GM19467 (cell line): ENCODE data around the gene CEP112.
"Not testable (repeated sequence)": the region's sequence is repeated elsewhere in the genome, so short reads cannot be mapped to it uniquely, and the experiment has no call there.

Source experiments
- ATAC-seq: cut with Tn5 transposase; IDR thresholded peaks from one replicate; pipeline ENCODE4 v1.9.1; 2021; ENCODE audit warnings: mild to moderate bottlenecking, moderate library complexity; ENCODE audit not compliant: unreplicated experiment

The CEP112 gene

GRCh38 chr17:65790241-65790640 is 401.7 kb downstream of the CEP112 start:
- no peak for ATAC-seq

DNA sequence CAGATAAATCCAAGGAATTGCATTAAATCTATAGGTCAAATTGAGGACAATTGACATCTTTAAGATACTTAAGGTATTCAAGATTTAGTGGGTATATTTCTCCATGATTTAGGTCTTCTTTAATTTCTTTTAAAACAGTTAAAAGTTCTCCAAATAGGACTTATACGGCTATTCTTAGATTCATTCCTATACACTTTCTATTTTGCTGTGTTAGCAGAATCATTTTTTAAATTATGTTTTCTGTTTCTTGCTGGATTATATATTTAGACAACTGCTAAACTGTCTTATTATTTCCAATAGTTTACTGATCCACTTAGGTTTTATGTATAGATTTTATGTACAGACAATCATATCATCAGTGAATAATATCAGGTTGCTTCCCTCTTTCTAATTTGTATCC is 404.4 kb downstream of the CEP112 start:
- no peak for ATAC-seq

- ATAC-seq: no peak
These were observed 405.5 kb downstream of the CEP112 start for GRCh38 chr17:65786479-65786878.

- ATAC-seq: no peak
These were observed 406.8 kb downstream of the CEP112 start for GRCh38 chr17:65785109-65785508.

- ATAC-seq: no peak
These were observed 408.0 kb downstream of the CEP112 start for GRCh38 chr17:65783845-65784334.

DNA sequence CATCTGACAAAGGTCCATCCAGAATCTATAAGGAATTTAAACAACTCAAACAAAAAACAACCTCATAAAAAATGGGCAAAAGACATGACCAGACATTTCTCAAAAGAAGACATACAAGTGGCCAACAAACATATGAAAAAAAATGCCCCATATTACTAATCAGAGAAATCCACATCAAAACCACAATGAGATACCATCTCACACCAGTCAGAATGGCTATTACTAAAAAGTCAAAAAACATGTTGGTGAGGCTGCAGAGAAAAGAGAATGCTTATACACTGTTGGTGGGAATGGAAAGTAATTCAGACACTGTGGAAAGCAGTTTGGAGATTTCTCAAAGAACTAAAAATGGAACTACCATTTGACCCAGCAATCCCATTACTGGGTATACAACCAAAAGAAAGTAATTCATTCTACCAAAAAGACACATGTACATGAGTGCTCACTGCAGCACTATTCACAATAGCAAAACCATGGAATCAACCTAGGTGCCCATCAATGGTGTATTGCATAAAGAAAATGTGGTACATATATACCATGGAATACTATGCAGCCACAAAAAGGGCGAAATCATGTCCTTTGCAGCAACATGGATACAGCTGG is 409.7 kb downstream of the CEP112 start:
- not testable (repeated sequence) for ATAC-seq

- ATAC-seq: no peak
These were observed 411.8 kb downstream of the CEP112 start for GRCh38 chr17:65780111-65780510.

- ATAC-seq: no peak
These were observed 415.0 kb downstream of the CEP112 start for GRCh38 chr17:65776890-65777289.

- ATAC-seq: no peak
These were observed 417.1 kb downstream of the CEP112 start for GRCh38 chr17:65774787-65775186.

GRCh38 chr17:65772989-65773388 is 418.9 kb downstream of the CEP112 start:
- ATAC-seq: no peak

- ATAC-seq: no peak
These were observed 420.2 kb downstream of the CEP112 start for GRCh38 chr17:65771704-65772103.

- no peak for ATAC-seq
These were observed 428.1 kb downstream of the CEP112 start for GRCh38 chr17:65763786-65764185.

GRCh38 chr17:65762973-65763372 is 429.0 kb downstream of the CEP112 start:
- ATAC-seq: no peak

- no peak for ATAC-seq
These were observed 432.4 kb downstream of the CEP112 start for GRCh38 chr17:65759532-65759931.

DNA sequence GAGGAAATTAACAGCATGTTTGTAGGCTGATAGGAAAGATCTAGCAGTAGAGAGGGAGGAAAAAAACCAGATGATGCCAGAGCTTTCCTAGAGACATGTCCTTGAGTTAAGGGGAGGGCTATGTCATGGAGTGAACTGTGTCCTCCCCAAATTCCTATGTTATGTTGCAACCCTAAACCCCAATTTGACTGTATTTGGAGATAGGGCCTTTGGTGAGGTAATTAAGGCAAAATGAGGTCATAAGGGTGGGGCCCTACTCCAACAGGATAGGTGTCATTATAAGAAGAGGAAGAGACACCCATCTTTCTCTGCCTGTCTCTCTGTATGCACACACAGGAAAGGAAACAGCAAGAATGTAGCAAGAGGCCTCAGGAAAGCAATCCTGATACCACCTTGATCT is 435.2 kb downstream of the CEP112 start:
- no peak for ATAC-seq

GRCh38 chr17:65755799-65756198 is 436.1 kb downstream of the CEP112 start:
- ATAC-seq: no peak

GRCh38 chr17:65754630-65755029 is 437.3 kb downstream of the CEP112 start:
- no peak for ATAC-seq

DNA sequence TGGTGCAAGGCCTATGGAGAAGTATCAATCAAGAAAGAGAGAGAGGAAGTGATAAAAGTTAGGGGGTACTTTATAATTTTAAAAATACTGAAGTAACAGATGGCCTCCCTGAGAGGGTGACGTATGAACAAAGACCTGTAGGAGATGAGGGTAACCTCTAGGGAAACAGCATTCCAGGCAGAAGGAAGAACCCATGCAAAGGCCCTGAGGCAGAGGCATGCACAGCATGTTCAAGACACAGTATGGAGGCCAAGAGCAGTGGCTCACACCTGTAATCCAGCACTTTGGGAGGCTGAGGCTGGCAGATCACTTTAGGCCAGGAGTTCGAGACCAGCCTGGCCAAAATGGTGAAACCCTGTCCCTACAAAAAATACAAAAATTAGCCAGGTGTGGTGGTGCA is 437.9 kb downstream of the CEP112 start:
- no peak for ATAC-seq

DNA sequence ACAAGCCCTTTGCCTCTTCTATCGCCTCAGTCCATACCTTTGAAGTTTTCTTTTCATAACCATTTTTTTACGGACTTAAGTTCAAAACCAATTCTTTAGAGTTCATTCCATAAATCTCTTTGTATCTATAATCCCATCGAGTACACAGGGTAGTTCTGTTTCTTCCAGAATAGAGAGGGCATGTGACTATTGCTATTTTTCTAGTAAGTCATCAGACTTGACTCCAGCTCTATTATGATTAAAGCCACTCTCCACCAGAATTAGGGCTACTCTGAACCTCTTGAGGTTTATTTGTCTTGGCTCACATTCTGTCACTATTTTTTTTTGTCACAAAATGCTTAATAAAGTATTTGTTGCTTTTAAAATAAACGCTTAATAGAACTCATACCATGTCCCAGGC is 438.6 kb downstream of the CEP112 start:
- no peak for ATAC-seq

- no peak for ATAC-seq
These were observed 440.7 kb downstream of the CEP112 start for GRCh38 chr17:65751263-65751662.

- no peak for ATAC-seq
These were observed 441.3 kb downstream of the CEP112 start for GRCh38 chr17:65750631-65751115.

DNA sequence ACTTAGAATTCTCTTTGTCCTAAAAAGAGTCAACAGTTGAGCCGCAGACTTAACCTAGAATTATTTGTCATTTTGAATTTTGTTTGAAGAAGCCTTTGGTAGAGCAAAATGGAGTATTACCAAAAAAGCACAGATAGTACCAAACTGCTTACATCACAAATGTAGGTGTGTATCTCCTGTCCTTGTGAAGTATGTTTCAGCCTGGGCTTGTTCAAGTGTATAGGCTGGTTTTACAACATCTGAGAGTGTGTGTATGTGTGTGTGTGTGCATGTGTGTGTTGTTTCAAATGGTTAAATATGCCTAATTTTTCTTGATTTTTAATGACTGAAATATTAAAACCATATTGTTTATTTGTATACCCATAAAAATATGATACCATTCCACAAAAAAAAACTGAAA is 441.8 kb downstream of the CEP112 start:
- no peak for ATAC-seq

GRCh38 chr17:65749479-65749878 is 442.5 kb downstream of the CEP112 start:
- no peak for ATAC-seq
